ENCODE measurements around the gene LUZP1.

The LUZP1 gene

DNA sequence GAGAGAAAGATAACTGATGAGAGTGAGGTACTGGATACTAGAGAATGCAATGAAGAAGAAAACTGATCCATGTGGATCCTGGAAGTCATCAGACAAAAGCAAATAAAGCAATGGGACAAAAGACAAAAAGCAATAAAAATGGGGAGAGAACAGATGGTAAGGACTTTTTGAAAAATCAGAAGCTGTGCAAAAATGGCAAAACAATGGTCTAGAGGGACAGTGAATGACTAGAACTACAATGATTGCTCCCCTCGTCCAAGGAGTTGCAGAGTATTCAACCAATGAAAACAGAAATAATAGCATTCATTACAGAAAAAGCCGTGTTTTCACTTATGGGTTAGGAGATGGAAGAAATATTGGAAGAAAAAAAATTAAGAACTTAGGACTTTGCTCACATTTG lies 18.5 kb downstream of the LUZP1 start:
- no peak for DNase-seq

DNA sequence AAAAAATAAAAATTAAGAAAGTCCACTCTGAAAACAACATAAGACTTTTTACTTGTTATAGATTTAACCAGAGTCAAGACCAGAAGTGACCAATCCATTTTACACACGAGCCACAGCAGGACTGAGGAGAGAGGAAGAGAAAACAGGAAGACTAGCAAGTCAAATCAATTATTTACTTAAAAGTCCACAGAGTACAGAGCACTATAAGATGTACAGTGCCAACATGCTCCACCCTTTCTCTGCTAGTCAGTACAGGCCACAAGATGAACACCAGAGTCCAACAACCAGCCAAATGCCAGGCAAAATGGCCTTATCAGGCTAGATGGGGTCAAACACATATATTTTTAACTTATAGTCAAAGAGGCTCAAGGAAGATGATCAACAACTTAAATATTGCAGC lies 19.5 kb downstream of the LUZP1 start:
- no peak for DNase-seq

DNA sequence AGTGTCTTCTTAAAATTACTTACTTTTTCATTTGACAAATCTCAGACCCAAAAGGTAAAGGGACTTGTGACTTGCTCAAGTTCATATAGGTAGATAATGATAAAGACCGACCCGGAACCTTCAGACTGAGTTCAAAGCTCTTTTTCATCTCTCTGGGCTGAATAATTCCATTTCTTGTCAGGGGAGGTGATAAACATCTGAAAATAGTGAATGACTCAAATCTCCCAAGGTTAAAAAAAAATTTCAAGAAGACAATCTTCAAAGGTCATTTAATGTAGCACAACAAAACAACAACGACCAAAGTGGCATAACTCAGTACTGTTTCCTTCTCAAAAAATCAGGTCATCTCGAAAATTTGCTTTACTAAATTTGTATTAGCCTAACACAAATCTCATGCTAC lies 20.6 kb downstream of the LUZP1 start:
- no peak for DNase-seq

DNA sequence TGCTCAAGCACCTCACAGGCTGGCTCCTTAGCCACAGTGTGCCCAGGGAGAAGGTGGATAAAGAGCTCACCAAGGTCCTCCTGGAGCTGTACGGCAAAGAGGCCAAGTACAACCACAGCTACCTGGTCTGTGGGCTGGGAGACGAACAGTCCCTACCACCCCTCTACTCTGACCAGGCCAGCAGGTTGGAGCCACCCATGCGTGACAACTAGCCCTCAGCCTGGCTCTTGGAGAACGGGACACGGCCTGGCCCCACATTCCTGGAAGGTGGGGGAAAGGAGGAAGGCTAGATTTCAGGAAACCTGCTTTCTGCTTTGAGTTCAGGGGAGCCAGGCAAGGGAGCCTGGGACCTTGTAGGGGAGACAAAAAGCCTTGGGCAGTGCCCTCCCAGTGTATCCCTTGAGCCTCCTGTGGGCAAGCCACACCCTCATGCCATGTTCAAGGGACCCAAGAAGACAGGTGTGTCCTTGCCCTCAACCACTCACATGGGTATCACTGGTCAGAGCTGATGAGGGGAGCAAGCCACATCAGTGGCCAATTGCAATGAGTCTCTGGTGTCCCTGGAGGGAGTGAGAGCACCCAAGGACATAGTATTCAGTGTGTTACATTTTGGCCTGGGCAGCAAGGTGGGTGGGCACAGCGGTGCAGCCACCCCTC lies 27.6 kb downstream of the LUZP1 start:
- no peak for DNase-seq

DNA sequence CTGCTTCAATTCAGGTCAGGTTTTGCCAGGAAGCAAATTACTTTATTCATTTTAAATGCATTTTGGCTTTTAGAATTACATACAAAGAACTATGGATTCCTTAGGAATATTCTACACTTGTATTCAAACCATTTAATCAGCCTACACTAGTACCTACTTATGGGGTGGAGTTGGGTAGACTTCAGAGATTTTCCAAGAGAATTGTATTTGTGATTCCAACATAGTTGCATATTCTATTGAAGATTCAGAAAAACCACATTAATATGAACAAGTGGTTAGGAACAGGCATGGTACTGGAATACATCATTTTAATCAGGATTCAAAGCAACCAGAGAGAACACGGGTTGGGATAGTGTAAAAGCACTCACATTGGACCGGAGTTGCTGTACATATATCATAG lies 33.4 kb downstream of the LUZP1 start:
- DNase-seq, result no peak

DNA sequence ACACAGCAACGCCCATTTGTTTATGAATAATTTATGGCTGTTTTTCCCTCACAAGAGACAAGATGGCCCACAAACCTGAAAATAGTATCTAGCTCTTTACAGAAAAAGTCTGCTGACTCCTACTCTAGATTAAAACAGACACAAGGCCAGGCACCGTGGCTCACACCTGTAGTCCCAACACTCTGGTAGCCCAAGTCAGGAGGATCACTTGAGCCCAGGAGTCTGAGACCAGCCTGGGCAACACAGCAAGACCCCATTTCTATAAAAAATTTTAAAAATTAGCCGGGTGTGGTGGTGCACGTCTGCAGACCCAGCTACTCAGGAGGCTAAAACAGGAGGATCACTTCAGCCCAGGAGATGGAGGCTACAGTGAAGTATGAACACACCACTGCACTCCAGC lies 34.6 kb downstream of the LUZP1 start:
- no peak for DNase-seq

DNA sequence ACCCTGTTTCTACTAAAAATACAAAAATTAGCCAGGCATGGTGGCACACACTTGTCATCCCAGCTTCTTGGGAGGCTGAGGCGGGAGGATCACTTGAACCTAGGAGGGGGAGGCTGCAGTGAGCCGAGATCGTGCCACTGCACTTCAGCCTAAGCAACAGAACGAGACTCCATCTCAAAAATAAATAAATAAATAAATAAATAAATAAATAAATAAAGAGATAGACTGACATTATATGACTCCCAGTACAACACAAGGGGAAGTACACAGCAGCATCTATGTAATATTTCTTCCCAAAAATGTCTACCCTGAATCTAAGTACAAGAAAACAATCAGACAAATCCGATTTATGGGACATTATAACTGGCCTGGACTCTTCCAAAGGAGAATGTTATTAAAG lies 35.1 kb downstream of the LUZP1 start:
- no peak for DNase-seq

DNA sequence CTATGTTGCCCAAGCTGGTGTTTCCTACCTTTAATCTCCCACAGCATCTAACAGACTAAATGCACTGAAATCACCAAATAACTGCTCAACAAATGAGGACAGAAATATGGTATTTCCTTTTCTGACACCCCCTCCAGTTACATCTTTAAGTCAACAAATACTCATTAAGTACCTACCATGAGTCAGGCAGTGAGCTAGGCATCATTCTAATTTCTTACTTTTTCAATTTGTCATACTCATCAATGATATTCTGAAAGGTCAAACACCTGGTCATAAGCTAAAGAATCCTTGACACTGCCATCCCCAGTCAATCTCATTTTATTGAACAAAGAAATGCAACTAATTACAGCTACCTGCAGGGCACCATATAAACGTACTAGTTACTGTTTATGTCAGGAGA lies 36.6 kb downstream of the LUZP1 start:
- DNase-seq, result no peak

DNA sequence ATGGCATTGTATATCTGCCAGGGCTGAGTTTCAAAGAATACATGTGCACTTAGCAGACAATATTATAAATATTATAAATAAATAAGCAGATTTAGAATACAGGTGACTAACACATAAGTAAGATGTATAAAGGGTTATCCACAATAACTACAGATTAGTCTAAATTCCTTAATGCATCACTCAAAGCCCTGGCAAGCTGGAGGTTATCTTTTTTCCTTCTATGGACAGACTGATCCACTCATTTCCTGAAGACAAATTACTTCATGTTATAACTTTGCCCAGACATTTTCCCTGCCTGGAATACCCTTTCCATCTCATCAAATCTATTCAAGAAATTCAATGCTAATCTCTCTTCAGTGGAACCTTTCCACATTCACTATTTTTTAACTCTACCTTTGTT lies 38.8 kb downstream of the LUZP1 start:
- no peak for DNase-seq

DNA sequence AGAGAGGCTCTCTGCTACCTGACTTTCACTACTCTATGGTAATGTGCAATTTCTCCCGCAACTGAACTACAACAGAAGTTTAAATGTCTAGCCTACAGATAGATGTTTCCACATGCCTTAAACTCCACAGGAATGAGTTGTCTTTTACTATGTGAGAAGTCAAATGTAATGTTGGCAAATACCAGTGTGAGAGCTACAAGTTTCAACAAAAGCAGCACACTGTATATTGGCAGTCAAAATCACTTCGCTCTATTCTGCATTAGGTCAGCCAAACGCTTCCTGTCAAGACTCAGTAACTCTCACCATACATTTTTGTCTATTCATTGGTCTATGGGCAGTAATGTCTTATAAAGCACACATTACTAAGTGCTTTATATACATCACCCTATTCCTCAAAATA lies 41.9 kb downstream of the LUZP1 start:
- DNase-seq, result no peak

DNA sequence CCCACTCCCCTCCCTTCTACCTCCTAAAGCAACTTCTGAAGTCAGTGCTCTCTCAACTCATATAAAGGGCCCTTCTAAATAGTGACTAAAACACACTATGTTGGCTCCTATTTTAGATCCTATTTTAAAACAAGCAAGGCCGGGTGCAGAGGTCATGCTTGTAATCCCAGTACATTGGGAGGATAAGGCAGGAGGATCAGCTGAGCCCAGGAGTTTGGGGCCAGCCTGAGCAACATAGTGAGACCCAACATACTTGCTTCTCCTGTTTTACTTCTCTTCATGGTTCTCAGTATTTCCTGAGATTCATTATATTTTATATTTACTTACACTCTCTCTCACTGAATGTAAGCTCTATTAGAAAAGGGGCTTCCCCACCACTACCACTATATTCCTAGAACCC lies 42.5 kb downstream of the LUZP1 start:
- no peak for DNase-seq

DNA sequence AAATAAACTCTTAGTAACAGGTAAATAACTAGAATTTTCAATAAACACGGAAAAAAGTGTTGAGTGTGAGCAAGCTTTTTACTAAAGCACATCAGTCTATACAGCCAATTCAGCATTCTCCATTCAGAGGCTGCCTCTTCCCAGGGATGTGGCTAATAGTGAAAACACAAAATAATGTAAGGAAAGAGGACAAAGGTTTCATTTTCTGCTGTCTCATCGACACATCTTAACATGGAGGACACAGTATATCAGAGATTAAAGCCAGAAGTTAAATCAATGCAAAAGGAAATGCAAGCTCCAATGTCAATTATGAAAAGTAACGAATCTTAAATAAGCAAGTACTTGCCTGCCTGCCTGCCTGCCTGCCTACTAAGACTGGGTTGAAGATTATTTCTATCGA lies 43.2 kb downstream of the LUZP1 start:
- no peak for DNase-seq

DNA sequence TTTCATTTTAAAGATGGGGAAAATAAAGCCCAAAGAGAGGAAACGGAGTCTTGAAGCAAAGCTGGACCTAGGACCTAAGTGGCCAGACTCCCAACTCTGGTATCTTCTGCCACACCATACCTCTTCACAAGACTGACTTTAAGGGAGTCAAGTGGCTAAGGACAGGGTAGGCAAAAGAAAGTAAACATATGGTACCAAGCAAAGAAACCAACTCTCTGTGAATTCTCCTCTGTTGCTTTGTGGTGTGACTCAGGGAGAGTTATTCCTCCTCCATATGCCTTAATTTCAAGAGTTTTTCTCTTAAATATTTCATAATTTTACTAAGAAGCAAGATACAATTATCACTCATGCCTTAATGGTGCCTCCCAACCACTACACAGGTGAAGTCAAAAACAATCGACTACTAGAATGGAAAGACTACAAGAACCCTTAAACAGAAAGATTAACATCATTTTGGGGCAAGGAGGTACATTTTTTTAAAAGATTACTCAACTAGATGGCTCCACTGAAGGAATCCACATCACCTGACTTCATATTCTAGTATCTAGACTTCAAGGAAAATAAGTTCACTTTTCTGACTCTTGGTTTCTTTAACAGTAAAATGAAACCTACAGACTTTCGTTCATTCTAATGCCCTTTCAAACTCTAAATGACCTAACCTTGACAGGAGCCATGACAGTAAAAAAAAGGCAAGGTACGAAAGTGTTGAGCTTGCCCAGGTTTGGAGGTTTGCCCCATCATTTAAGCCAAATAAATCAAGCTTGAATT lies 44.2 kb downstream of the LUZP1 start:
- DNase-seq, result no peak

DNA sequence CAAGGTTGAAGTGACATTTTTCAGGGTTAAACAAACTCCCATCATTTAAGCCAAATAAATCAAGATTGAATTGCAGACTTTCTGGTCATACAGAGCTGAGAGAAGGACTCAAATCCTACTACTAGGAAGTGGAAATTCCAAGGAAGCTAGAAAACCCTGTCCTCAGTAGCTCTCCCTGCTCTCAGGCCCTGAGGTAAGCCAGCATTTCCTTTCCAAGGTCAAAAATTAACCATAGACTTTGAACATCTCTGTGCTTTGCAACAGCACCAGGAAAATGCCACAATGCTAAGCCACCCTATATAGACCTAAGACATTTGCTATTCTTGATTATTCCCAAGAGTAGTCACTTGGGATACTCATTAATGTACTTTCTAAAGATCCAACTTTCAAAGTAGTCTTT lies 45.1 kb downstream of the LUZP1 start:
- DNase-seq, result no peak

DNA sequence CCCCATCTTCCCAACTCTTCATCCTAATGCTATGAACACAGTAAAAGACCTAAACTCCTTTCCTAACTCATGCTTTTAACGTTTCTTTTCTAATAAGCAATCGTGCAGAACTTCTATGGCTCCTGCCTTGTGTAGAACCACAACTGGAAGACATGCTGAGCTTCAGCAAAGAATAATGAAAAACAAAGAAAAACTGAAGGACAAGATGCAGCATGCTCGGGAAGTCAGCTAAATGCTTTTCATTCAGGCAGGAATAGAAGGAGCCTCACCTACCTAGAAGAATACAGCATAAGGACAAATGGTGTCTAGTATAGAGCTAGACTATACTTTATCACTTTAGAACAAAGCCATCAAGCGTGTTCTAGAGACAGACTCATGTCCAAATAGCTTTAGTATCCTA lies 45.9 kb downstream of the LUZP1 start:
- DNase-seq, result no peak

DNA sequence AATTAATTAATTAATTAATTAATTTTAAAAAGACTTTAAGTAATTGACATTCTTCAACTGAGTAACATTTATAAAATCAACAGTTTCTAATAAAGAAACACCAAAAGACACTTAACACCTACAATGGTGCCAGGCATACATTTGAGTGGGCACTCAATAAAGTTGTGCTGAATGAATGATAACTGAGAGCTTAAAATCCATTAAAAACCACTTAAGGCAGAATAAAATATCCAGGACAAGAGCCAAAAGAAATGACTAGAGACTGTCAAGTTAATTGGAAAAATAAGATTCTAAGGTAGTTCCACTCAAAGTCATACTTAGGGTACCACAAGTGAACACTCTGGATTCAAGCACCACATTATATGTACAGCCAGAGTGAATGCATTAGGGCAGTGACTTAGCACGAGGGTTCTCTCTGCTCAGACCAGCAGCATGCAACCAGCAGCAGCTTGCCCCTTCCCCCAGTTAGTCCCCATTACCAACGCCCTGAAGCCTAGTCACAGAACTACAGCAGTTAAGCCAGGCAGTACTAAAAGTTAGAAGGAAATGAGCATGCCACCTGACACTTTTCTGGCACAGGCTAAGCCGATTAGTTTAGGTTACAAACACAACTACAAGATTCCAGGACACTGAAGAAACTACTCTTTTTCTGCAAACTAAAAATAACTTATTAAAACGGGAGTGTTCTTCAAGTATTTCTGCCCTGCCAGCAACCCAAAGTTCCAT lies 46.5 kb downstream of the LUZP1 start:
- DNase-seq, result no peak

DNA sequence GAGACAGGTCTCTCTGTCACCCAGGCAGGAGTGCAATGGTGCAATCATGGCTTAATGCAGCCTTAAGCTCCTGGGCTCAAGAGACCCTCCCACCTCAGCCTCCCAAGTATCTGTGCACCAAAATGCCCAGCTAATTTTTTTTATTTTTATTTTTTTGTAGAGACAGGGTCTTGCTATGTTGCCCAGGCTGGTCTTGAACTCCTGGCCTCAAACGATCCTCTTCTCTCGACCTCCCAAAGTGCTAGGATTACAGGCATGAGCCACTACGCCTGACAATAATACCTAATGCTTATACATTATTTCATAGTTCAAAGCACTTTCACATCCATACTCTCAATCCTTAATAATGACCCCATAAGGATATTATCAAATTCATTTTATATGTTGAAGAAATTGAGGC lies 48.3 kb downstream of the LUZP1 start:
- no peak for DNase-seq

DNA sequence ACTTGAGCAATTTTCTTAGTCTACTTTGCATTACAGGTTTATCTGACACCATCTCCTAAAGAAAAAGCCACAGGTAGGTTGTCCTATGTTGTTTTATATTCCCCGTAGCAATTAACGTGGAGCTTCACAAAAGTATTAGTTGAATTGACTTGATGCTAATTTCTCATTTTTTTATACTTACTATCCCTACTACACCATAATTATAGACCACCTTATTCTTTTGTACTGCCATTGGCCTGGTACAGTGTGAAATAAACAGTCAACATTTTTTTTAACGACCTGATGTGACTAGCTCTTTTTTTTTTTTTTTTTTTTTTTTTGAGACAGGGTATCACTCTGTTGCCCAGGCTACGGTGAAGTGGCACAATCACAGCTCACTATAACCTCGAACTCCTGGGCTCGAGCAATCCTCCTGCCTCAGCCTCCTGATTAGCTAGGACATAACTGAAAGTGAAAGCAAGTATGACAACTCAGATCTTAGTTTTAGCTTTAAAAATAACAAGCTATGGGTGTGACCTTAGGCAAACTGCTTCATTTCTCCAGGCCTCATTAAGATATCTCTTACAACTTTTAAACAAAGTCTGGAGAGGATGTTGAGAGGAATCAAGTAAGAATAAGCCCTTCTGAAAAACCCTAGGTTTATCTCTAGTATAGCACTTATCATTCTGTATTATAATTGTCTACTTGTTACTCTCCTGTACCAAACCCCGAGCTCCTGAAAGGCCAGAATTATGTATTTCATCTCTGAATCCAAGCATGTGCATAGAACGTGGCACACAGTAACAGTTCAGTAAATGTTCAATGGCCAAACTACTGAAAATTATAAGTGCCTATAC lies 49.5 kb downstream of the LUZP1 start:
- DNase-seq, result no peak

DNA sequence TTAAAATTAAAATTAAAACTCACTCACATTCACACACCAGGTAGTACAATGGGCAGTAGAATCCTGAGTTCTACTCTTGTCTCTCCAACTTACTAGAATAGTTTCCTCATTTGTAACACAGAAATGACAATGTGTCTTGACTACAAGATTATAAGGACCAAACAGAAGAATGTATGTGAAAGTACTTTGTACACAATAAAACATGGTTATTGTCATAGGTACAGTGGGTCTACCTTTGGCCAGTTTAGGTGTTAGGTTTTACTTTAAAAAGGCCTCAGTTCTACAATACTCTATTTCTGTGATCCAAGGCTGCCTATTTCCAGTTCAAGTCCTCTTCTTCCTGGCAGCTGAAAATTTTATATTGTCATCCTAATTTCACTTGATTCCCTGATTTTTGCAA lies 50.2 kb downstream of the LUZP1 start:
- no peak for DNase-seq

DNA sequence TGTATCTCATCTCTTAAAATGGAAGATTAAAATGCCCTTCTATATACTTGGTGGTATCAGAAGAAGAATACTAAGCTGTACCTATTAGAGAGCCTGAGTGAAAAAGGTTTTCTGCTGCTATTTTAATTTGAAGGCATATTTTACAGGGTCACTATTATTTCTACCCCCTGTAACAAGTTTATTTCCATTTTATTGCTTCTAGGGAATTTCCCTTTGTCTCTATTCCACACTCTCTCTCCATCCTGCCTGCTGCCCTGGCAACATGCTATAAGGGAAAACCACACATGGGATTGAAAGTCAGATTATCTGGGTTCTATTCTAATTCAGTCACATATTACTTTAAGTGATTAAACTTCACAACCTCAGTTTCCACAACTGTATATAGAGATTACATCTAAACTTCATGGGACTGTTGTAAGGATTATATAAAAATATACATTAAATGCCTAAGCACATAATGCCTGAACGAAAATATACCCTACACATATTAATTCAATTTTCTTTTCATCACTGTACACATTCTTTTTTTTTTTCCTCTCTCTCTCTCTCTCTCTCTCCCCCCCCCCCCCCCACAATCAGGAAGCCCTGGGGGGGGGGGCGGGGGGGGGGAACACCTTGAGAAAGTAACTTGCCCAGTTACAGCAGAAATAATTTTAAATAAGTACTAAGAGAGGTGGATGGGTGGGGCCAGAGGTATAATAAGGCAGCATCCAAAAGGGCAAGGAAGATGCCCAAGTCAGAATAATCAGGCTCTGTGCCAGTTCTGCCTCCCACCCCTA lies 51.5 kb downstream of the LUZP1 start:
- DNase-seq, result no peak

DNA sequence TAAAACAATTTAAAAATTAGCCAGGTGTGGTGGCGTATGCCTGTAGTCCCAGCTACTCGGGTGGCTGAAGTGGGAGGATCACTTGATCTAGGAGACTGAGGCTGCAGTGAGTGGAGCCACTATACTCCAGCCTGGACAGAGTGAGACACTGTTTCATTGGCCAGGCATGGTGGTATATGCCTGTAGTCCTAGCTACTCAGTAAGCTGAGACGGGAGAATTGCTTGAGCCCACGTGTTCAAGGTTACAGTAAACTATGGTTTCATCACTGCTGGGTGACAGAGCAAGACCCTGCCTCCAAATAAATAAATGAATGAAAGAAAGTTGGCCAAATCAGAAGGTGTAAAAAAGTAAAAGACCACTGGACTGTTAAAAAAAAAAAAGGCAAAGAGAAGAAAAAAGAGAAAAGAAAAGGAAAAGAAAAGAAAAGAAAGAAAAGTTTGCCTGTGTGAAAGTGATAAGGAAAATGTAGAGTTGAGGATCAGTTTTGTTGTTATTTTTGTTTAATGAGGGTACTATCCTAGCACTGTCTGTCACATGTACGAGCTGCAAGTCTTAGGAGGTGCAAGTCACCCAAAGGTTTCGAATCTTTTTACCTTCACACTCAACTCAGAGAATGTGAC lies 52.3 kb downstream of the LUZP1 start:
- DNase-seq, result no peak

Data from NCI-H1048 (cell line).